Glomerular endothelial cell (primary cell): ENCODE results near the gene CCNJL. TPM values are rescaled to one million over a fixed set of nuclear protein-coding genes. Genes with fewer than 3 reads are reported as not detected.

Experiments
- DNase-seq: peaks from one replicate; pipeline ENCODE4 v3.0.0-alpha.2; 2011; ENCODE audit warnings: low read depth, low spot score; ENCODE audit errors: extremely low read depth
- total RNA-seq: library from RNA; depleted of rRNA; stranded (reverse); fragments of >200 nt; gene quantifications from 2 replicates; pipeline ENCODE4 v1.2.3, GENCODE V29; 2015

The CCNJL gene
- total RNA-seq, 1 donor from 2014 or later = 23.2 TPM

GRCh38 chr5:160233215-160233614, 79.1 kb downstream of the CCNJL start:
- DNase-seq = no peak

DNA sequence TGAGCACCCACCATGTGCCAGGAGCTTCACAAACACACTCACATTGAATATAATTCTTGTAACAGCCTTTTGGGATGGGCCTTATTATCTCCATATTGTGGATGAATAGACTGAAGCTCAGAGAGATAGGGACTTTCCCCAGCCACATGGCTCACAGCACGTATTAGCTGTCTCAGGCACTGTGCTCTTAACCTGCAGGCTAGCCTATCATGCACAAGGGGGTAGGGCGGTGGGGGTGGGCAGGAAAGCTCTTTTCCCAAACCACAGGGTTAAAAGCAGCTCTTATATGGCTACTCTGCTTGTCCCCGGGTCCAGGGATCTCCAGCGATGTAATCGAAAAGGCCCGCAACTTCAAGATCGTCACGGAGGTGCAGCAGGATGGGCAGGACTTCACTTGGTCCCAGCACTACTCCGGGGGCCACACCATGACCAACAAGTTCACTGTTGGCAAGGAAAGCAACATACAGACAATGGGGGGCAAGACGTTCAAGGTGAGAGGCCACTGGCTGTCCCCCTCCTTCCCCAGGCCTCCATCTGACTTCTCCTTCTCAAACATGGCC, 80.5 kb downstream of the CCNJL start:
- no peak for DNase-seq

DNA sequence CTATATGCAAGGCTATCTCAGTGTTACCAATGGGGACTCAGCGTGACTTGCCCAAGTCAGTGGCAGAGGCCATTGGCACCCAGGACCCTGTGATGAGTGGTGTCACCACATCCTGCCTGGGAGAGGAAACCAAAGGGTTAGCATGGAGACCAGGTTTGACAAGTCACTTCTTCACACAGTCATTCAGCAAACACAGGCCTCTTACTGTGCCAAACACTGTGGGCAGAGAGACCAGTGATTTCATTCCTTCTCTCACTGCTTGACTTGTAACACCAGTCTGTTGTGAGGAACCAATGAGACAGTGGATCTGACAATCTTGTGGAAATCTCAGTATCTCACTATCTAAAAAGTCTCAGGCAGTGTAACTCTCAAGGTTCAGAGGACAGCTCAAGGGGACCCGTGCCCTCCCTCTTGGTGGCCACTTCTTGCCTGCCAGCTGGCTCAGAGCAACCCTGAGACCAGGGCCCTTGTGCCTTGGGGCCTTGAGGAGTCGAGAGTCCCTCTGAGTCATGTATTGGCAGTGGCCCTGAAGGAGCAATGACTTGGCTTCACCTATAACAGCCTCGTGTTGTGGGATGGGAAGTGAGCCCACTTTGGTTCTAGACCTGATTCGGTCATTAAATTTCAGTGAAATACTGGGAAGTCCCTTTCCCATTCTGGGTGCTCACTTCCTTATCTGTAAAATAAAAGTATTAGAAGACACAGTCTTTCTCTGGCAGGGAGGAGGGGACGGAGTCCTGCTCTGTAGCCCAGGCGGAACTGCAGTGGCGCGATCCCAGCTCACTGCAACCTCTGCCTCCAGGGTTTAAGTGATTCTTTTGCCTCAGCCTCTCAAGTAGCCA, 81.5 kb downstream of the CCNJL start:
- DNase-seq = no peak

DNA sequence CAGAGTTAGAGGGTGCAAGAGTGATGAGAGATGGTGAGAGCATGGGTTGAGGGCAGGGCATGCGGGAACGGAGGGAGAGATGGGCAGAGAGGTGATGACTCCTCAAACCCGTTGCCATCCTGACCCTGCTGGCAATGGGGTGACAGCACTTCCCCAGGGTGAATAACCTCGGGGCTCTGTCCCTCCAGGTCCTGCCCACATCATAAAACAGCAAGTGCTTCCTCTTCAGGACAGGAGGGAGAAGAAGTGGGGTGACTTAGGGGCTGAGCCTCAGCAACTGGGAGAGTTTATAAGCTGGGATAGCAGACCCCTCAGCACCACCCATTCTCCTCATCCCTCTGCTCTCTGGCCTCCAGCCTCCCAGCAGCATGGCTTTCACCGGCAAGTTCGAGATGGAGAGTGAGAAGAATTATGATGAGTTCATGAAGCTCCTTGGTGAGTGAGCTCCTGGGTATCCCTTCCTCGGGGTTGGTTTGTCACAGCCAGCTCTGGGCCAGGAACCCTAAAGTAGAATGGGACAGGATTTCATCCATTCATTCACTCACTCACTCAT, 83.1 kb downstream of the CCNJL start, which contains the start of gene FABP6:
FABP6 (plus strand) TSS at position 317 of the 553 bp plus-strand sequence; CDS start at position 369, 52 bp downstream.
- DNase-seq = no peak

- no peak for DNase-seq
These were observed 85.4 kb downstream of the CCNJL start for GRCh38 chr5:160227012-160227411.

- no peak for DNase-seq
These were observed 91.3 kb downstream of the CCNJL start for GRCh38 chr5:160221082-160221481.

DNA sequence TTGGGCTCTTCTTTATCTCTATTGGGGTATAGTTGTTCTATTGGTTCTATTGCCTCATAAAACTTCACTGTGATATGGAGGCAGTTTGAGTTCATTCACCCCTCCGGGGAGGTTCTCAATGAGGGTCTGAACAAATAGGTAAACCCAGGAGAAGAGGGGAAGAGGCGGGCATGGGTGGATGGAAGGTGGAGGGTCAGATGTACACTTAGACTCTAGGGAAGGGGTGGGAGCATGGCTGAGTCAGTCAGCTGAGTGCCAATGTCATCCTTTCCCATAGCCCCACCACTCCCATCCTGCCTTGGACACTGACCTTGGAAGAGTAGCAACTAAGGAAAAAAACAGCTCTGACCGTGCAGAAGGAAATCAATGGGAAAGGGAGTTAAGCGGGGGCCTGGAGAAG, 93.0 kb downstream of the CCNJL start:
- no peak for DNase-seq

DNA sequence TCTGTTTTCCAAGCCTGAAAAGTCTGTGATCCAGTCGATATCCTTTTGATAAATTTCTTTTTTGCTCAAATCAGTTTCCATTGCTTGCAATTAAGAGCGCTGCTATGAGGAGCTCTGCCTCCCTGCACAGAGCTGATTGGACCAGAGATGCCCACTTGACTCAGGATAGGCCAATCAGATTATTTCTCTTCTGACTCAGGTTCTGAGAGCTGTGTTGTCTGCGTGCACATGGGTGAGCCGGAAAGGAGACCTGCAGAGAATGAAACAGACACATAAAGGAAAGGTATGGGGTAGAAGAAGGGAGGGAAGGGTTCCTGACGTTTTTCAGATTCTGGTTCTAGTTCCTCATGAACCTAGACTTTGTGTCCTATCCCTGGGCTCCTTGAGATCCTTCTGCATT, 98.8 kb downstream of the CCNJL start:
- no peak for DNase-seq

DNA sequence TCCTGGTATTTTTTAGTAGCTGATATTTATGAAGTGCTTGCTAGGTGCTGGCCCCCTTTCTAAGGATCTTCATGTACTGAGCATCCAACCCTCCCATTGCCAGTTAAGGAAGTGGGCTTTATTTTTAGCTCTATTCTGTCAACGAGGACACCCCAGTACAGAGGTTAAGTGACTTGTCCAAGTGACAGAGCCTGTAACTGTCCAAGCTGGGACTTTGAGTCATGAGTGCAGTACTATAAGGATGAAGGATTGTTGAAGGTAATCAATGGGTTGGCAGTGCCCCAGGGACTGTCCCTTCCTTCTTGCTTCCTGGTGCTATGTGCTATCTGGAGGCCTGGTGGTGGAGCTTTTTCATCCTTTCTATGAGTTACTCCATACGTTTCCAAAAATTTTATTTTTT, 101.0 kb downstream of the CCNJL start:
- no peak for DNase-seq

- DNase-seq = no peak
These were observed 101.8 kb downstream of the CCNJL start for GRCh38 chr5:160210606-160211005.

GRCh38 chr5:160209917-160210316, 102.4 kb downstream of the CCNJL start:
- DNase-seq = no peak

GRCh38 chr5:160207061-160207460, 105.3 kb downstream of the CCNJL start:
- no peak for DNase-seq

Other genes starting within 250 kb of the CCNJL start
- 25.8 and 28.2 TPM in 2 replicates for gene PWWP2A, start 193.1 kb downstream of the CCNJL start, total RNA-seq
- 0.35 TPM in 1 of 2 replicates, not detected in the other for gene FABP6, start 83.1 kb downstream of the CCNJL start, total RNA-seq
- 0.06 and 0.29 TPM in 2 replicates for gene C1QTNF2, start 58.1 kb upstream of the CCNJL start, total RNA-seq
- gene FAM200C, start 87.5 kb upstream of the CCNJL start, total RNA-seq = 2.2 and 2.5 TPM in 2 replicates
- 22.9 and 44.1 TPM in 2 replicates for gene SLU7, start 106.5 kb upstream of the CCNJL start, total RNA-seq
- gene PTTG1, start 109.3 kb upstream of the CCNJL start, total RNA-seq = 46.4 and 81.2 TPM in 2 replicates